Common myeloid progenitor, CD34-positive (primary cell): Measurements from ENCODE around the gene GLIPR2.
"Not testable (repeated sequence)": the region's sequence is repeated elsewhere in the genome, so short reads cannot be mapped to it uniquely, and the experiment has no call there.

ENCODE experiments used
- CTCF ChIA-PET: fragments of 350-600 bp; sonication (Branson Sonifier 250); formaldehyde crosslinking; loops from one replicate; lab custom pipeline; 2021; ENCODE audit warnings: antibody characterized with exemption; lab: Charles Lee
- POLR2A ChIA-PET: fragments of 350-600 bp; sonication (Branson Sonifier 250); formaldehyde crosslinking; loops from one replicate; lab custom pipeline; 2021; ENCODE audit warnings: antibody characterized with exemption; lab: Charles Lee
- DNase-seq, 3 donors: peaks; one replicate each; pipeline versions ENCODE4 v3.0.0 to v3.0.0-alpha.2; 2013
- H3K27ac ChIP-seq, 2 experiments: 1 replicate in 1 of 2; 2 replicates in 1 of 2; pipeline ENCODE4 v1.7.0; 2013; ENCODE audit warnings: inconsistent platforms in 2 of 2, low read length in 2 of 2, mild to moderate bottlenecking in 2 of 2, low read depth in 1 of 2, moderate library complexity in 1 of 2; ENCODE audit not compliant: severe bottlenecking in 2 of 2, insufficient read depth in 1 of 2, poor library complexity in 1 of 2
- H3K27me3 ChIP-seq, 5 experiments: replicated peaks in 2 of 5; 1 replicate in 3 of 5; 2 replicates in 2 of 5; pipeline versions ENCODE4 v1.6.1 to v1.7.0; 2013; ENCODE audit warnings: low read length in 4 of 5, mild to moderate bottlenecking in 2 of 5, moderate library complexity in 2 of 5, inconsistent platforms in 1 of 5; ENCODE audit not compliant: insufficient read depth in 5 of 5, control insufficient read depth in 4 of 5
- H3K36me3 ChIP-seq, 4 experiments: 1 replicate in 2 of 4; 2 replicates in 2 of 4; pipeline versions ENCODE4 v1.6.1 to v1.7.0; 2013; ENCODE audit warnings: low read length in 3 of 4, control low read depth in 1 of 4, mild to moderate bottlenecking in 1 of 4; ENCODE audit not compliant: control insufficient read depth in 4 of 4, insufficient read depth in 4 of 4
- H3K4me1 ChIP-seq, 4 experiments: 1 replicate in 3 of 4; 2 replicates in 1 of 4; pipeline versions ENCODE4 v1.6.1 to v1.7.1; 2013; ENCODE audit warnings: low read length in 3 of 4, mild to moderate bottlenecking in 3 of 4, control low read depth in 1 of 4, inconsistent platforms in 1 of 4, moderate library complexity in 1 of 4; ENCODE audit not compliant: control insufficient read depth in 4 of 4, insufficient read depth in 4 of 4; ENCODE audit errors: control extremely low read depth in 1 of 4
- H3K4me3 ChIP-seq, 7 experiments: 1 replicate in 4 of 7; 2 replicates in 3 of 7; pipeline versions ENCODE4 v1.5.1 to v1.7.0; 2013; ENCODE audit warnings: mild to moderate bottlenecking in 7 of 7, low read length in 6 of 7, moderate library complexity in 6 of 7, inconsistent platforms in 2 of 7, low read depth in 2 of 7, control low read depth in 1 of 7; ENCODE audit not compliant: insufficient read depth in 4 of 7, control insufficient read depth in 1 of 7; ENCODE audit errors: extremely low read depth in 1 of 7
- H3K9me3 ChIP-seq, 5 experiments: 1 replicate in 4 of 5; 2 replicates in 1 of 5; pipeline versions ENCODE4 v1.6.1 to v1.7.1; 2013; ENCODE audit warnings: low read length in 4 of 5, mild to moderate bottlenecking in 2 of 5, inconsistent platforms in 1 of 5, low read depth in 1 of 5, moderate library complexity in 1 of 5; ENCODE audit not compliant: control insufficient read depth in 4 of 5, insufficient read depth in 2 of 5; ENCODE audit errors: control extremely low read depth in 1 of 5
- WGBS: methylation state at CpG from one replicate; pipeline ENCODE4 v1.1.5; 2013; ENCODE audit not compliant: insufficient coverage; 5-methylcytosine and 5-hydroxymethylcytosine counted together

Gene GLIPR2

DNA sequence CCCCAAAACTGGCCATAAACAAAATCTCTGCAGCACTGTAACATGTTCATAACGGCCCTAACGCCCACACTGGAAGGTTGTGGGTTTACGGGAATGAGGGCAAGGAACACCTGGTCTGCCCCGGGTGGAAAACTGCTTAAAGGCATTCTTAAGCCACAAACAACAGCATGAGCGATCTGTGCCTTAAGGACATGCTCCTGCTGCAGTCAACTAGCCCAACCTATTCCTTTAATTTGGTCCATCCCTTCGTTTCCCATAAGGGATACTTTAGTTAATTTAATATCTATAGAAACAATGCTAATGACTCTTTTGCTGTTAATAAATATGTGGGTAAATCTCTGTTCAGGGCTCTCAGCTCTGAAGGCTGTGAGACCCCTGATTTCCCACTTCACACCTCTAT, 43.7 kb downstream of the GLIPR2 start:
- H3K9me3 ChIP-seq, H3K27me3 ChIP-seq, H3K4me3 ChIP-seq, H3K36me3 ChIP-seq, H3K27ac ChIP-seq, DNase-seq, POLR2A ChIA-PET, CTCF ChIA-PET, H3K4me1 ChIP-seq: not testable (repeated sequence)
- 100% methylated on average over 3 of the region's 6 CpGs for WGBS

DNA sequence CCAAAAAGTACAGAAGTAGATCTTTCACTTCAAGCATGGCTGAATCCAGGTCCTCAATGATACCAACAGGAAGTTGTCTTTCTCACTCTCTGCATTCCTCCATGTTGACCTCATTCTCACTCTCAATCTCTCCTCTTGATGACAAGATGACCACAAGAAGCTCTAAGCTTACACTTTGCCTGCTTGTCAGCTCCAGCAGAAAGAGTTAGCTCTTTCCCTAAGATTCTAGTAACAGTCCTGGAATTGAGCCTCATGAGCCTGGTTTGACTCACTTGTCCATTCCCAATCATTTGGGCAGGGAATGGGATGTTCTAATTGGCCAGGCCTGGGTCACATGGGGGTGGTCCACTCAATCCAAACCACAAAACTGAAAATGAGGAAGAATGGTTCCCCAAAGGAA, 50.9 kb downstream of the GLIPR2 start:
- no peak overlapping the region for H3K4me3 ChIP-seq
- no peak for DNase-seq
- no peaks in the 10 kb centered on the region for H3K9me3 ChIP-seq
- peaks cover 0 to 3% (median 0%) of the 10 kb centered on the region in 4 experiments for H3K36me3 ChIP-seq
- H3K27ac ChIP-seq, result no peak overlapping the region
- peaks cover 11 to 24% (median 16%) of the 10 kb centered on the region in 4 experiments for H3K4me1 ChIP-seq
- CTCF ChIA-PET, result interaction anchor here (1.0 to 1.4 kb wide), 3 partner anchors 19 to 82 kb away, joined by 3 read pairs; no protein-coding TSS in a partner anchor
- POLR2A ChIA-PET, result interaction anchor here (0.7 kb wide), 1 partner anchor 11 kb away, joined by 4 read pairs; no protein-coding TSS in a partner anchor
- no peaks in the 10 kb centered on the region for H3K27me3 ChIP-seq

DNA sequence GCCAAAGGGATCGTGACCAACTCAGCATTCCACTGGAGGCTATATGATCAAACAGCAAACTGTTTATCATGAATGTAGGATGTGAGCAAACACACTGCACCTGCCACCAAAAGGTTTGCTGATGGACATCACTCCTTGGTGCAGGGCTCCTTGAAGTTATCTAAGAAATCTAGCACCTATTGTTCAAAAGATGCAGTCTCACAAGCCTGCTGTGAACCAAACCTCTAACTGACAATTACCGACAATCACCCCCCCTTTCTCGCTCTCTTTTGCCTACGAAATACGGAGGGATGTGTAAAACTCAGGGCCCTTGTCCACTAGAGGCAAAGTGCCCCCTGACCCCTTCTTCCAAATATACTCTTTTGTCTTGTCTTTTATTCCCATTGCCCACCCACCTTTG, 51.7 kb downstream of the GLIPR2 start:
- no peak overlapping the region for H3K4me3 ChIP-seq
- ChIA-PET CTCF (interaction anchor here (2.9 kb wide), 1 partner anchor 24 kb away, joined by 10 read pairs; no protein-coding TSS in a partner anchor), POLR2A (no interaction called here)
- DNase-seq, result no peak
- whole genome bisulfite sequencing, result 100% methylated on average over 5 of the region's 5 CpGs
- H3K36me3 ChIP-seq, result peaks cover 0 to 6% (median 0%) of the 10 kb centered on the region in 4 experiments
- H3K27ac ChIP-seq, result no peak overlapping the region
- no peaks in the 10 kb centered on the region for H3K9me3 ChIP-seq
- no peaks in the 10 kb centered on the region for H3K27me3 ChIP-seq
- H3K4me1 ChIP-seq, result peaks cover 19 to 32% (median 23%) of the 10 kb centered on the region in 4 experiments

DNA sequence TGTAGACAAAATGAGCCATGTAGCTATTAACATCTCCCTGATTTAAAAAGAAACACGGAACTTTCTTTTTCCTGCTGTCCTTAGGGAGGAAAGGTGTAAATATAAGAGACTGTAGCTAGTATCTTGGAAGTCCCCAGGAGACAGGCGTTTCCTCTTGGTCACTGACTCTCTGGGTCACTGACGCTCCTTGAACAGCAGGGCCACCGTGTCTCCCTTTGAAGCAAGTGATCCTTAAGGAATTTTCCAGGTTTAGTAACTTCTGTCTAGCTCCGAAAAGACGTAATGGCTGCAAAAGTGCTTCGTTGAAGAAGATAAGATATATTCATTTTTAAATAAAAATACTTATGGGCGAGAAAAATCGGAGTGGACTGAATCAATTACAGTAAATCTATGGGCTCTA, 53.4 kb downstream of the GLIPR2 start:
- Histone ChIP-seq H3K27me3 (no peaks in the 10 kb centered on the region), H3K27ac (peak overlapping the region; percentile 72 to 94), H3K4me1 (peaks cover 24 to 41% (median 30%) of the 10 kb centered on the region in 4 experiments), H3K36me3 (peaks cover 0 to 18% (median 2%) of the 10 kb centered on the region in 4 experiments), H3K4me3 (peak overlapping the region in 6 of 7 experiments; percentile 86 to 99 (median 95)), H3K9me3 (no peaks in the 10 kb centered on the region)
- DNase-seq, result peak in 1 of 3 donors; percentile 15
- ChIA-PET POLR2A (interaction anchor here (0.6 to 1.3 kb wide), 8 partner anchors 10 to 163 kb away, joined by 3 to 6 read pairs (median 4); no protein-coding TSS in a partner anchor), CTCF (interaction anchor here (0.5 to 3.2 kb wide), 22 partner anchors 11 to 1693 kb away, joined by 3 to 28 read pairs (median 4); partner anchors contain the start of gene CCIN)
- 33% methylated on average over 2 of the region's 9 CpGs for WGBS

DNA sequence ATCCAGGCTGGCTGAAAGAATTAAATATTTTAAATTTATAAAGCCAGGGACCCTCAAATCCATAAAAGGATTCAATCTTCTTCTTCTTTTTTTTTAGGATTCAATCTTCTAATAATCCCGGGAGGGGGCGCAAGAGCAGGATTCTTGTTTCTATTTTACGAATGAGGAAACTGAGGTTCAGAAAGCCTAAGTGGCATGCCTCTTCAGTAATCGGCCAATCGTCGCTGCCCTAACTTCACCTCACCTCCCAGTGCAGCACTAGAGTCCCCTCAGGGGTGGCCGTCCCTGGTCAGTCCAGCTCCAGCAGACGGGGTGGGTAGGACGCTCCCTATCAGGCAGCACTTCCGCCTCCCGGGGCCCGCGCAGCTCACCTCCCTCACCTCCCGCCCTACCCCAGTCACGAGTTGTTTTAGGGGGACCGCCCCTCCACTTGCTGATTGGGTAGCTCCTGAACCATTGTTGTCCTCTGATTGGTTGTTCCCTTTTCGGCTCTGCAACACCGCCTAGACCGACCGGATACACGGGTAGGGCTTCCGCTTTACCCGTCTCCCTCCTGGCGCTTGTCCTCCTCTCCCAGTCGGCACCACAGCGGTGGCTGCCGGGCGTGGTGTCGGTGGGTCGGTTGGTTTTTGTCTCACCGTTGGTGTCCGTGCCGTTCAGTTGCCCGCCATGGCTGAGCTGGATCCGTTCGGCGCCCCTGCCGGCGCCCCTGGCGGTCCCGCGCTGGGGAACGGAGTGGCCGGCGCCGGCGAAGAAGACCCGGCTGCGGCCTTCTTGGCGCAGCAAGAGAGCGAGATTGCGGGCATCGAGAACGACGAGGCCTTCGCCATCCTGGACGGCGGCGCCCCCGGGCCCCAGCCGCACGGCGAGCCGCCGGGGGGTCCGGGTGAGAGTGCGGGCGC, 54.1 kb downstream of the GLIPR2 start, which contains the start of gene CLTA:
Gene CLTA (plus strand): TSS at position 534 of the 902 bp plus-strand sequence. CDS start 136 bp downstream, at position 670.
- H3K4me1 ChIP-seq, result peaks cover 24 to 41% (median 30%) of the 10 kb centered on the region in 4 experiments
- POLR2A ChIA-PET, result interaction anchor here (0.6 to 1.3 kb wide), 10 partner anchors 9 to 143 kb away, joined by 3 to 6 read pairs (median 4); no protein-coding TSS in a partner anchor
- H3K4me3 ChIP-seq, result peak within 1 kb of the TSS; percentile 60 to 99 (median 94)
- CTCF ChIA-PET, result interaction anchor here (0.5 to 3.2 kb wide), 18 partner anchors 12 to 1693 kb away, joined by 3 to 28 read pairs (median 4); partner anchors contain the start of gene CCIN
- H3K27me3 ChIP-seq, result no peaks in the 10 kb centered on the region
- H3K36me3 ChIP-seq, result peaks cover 0 to 18% (median 2%) of the 10 kb centered on the region in 4 experiments
- H3K27ac ChIP-seq, result peak within 1 kb of the TSS; percentile 79 to 94
- no peaks in the 10 kb centered on the region for H3K9me3 ChIP-seq
- under 1% methylated on average over 57 of the region's 68 CpGs for WGBS
- DNase-seq, result peak; percentile 98 to 99 (median 98)

DNA sequence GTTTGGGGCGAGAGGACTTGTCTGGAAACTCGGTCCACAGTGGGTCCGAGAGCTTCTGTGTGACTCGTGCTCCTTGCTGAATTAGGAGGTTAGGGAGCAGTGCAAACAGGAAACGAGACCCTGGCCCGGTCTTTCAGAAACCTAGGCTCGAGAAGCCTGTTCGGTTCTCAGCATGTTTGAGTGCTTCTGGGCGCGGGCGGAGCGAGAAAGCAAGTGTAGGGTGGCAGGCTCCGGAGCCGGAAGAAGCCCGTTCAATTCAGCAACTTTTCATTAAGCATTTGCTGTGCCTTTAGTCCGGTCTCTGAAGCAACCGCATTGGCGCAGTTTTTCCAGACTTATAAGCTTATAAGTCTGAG, 54.7 kb downstream of the GLIPR2 start:
- POLR2A ChIA-PET, result interaction anchor here (0.6 to 1.3 kb wide), 5 partner anchors 9 to 89 kb away, joined by 3 to 6 read pairs (median 5); no protein-coding TSS in a partner anchor
- H3K9me3 ChIP-seq, result no peaks in the 10 kb centered on the region
- peak in 2 of 3 donors; percentile 30 to 42 for DNase-seq
- peak overlapping the region; percentile 60 to 99 (median 94) for H3K4me3 ChIP-seq
- 0% methylated on average over 18 of the region's 18 CpGs for WGBS
- peaks cover 0 to 18% (median 2%) of the 10 kb centered on the region in 4 experiments for H3K36me3 ChIP-seq
- no peaks in the 10 kb centered on the region for H3K27me3 ChIP-seq
- peak overlapping the region; percentile 79 to 94 for H3K27ac ChIP-seq
- CTCF ChIA-PET, result interaction anchor here (0.7 to 3.2 kb wide), 11 partner anchors 11 to 147 kb away, joined by 3 to 28 read pairs (median 6); partner anchors contain the start of gene CCIN
- peaks cover 24 to 41% (median 30%) of the 10 kb centered on the region in 4 experiments for H3K4me1 ChIP-seq
